GM12865 (cell line): ENCODE measurements around the gene C4orf46.

Source experiments
- DNase-seq: peaks from one replicate; pipeline ENCODE4 v3.0.0; 2010; ENCODE audit warnings: low read depth
- H3K4me3 ChIP-seq: 2 replicates; pipeline ENCODE4 v1.5.1; 2011; ENCODE audit warnings: mild to moderate bottlenecking, low read depth, low read length, control low read depth
- CTCF ChIP-seq: IDR thresholded peaks from 2 replicates; pipeline ENCODE4 v1.5.1; 2011; ENCODE audit warnings: low read length, control low read depth, low read depth, inconsistent platforms; ENCODE audit not compliant: insufficient read depth; ENCODE audit errors: missing control alignments

C4orf46 gene

DNA sequence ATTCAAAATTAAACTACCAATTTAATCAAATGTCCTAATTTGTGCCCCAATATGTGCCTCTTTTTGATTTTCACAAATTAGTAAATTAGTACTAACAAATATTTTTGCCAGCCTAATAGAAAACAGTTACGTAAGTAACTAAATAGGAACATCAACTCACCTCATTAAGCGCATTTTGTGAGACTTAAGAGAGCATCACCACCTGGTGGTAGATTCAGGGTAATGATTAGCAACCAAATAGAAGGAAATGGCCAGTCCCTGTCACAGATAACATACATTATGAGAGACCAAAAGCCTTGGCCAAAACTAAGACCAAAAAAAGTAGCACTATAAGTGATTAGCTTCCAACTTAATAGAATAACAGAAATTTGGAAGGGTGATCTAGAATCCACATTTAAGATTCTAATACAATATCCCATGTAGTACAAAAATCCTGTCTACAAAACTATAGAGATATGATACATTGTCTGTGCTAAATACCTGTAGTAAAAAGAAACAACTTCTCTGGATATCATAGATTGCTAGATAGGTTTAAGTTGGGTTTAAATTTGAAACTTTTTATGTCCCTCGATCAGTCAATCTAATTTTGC lies 46.7 kb downstream of the C4orf46 start:
- peak; percentile 66 for TF ChIP-seq CTCF
- DNase-seq = peak; percentile 68
- no peak overlapping the region for H3K4me3 ChIP-seq

GRCh38 chr4:158622251-158622650 lies 49.4 kb downstream of the C4orf46 start:
- no peak overlapping the region for H3K4me3 ChIP-seq
- TF ChIP-seq CTCF = no peak
- DNase-seq = no peak

DNA sequence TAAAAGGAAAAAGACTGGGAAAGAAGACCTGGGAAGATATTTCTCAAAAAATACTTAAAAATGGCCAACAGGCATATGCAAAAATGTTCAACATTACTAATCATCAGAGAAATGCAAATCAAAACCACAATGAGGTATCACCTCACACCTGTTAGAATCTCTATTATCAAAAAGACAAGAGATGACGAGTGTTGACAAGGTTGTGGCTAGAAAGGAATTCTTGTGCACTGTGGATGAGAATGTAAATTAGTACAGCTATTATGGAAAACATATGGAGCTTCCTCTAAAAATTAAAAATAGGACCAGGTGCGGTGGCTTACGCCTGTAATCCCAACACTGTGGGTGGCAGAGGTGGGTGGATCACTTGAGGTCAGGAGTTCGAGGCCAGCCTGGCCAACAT lies 50.0 kb downstream of the C4orf46 start:
- DNase-seq = no peak
- no peak overlapping the region for H3K4me3 ChIP-seq
- TF ChIP-seq CTCF = no peak

- no peak for DNase-seq
- TF ChIP-seq CTCF = no peak
Measured at GRCh38 chr4:158617956-158618355, 53.7 kb downstream of the C4orf46 start.

More at GRCh38 chr4:158617956-158618355, 53.7 kb downstream of the C4orf46 start:
- no peak overlapping the region for H3K4me3 ChIP-seq
